Smooth muscle cell (in vitro differentiated cells): ENCODE data around the gene MAST4. TPM values are rescaled to one million over a fixed set of nuclear protein-coding genes. Genes with fewer than 3 reads are reported as not detected.

Experiments
- DNase-seq: peaks from one replicate; lab custom pipeline; 2025; ENCODE audit not compliant: unreplicated experiment; lab: John Stamatoyannopoulos, UW
- H2AFZ ChIP-seq: fragments of 200-600 bp; sonication (generic); 2 replicates; pipeline ENCODE4 v1.6.0; 2016; ENCODE audit warnings: antibody characterized with exemption, low read depth, mild to moderate bottlenecking
- H3F3A ChIP-seq: fragments of 200-600 bp; sonication (generic); 2 replicates; pipeline ENCODE4 v1.6.0; 2017; ENCODE audit warnings: antibody characterized with exemption, low read depth
- H3K27ac ChIP-seq: fragments of 200-600 bp; sonication (generic); 2 replicates; pipeline ENCODE4 v1.5.1; 2016; ENCODE audit warnings: low read depth, mild to moderate bottlenecking
- H3K27me3 ChIP-seq: fragments of 200-600 bp; sonication (generic); 2 replicates; pipeline ENCODE4 v1.6.1; 2016; ENCODE audit warnings: low read depth, mild to moderate bottlenecking
- H3K36me3 ChIP-seq: fragments of 200-600 bp; sonication (generic); 2 replicates; pipeline ENCODE4 v1.5.1; 2016; ENCODE audit warnings: low read depth
- H3K4me1 ChIP-seq: fragments of 200-600 bp; sonication (generic); 2 replicates; pipeline ENCODE4 v1.5.1; 2016; ENCODE audit warnings: low read depth
- H3K4me2 ChIP-seq: fragments of 200-600 bp; sonication (generic); 2 replicates; pipeline ENCODE4 v1.6.0; 2016; ENCODE audit warnings: mild to moderate bottlenecking
- H3K4me3 ChIP-seq: fragments of 200-600 bp; sonication (generic); 2 replicates; pipeline ENCODE4 v1.5.1; 2016; ENCODE audit warnings: mild to moderate bottlenecking
- H3K79me2 ChIP-seq: fragments of 200-600 bp; sonication (generic); 2 replicates; pipeline ENCODE4 v1.6.0; 2016; ENCODE audit warnings: low read depth, mild to moderate bottlenecking
- H3K9ac ChIP-seq: fragments of 200-600 bp; sonication (generic); 2 replicates; pipeline ENCODE4 v1.6.0; 2016; ENCODE audit warnings: low read depth
- H3K9me3 ChIP-seq: fragments of 200-600 bp; sonication (generic); replicated peaks from 2 replicates; pipeline ENCODE4 v1.5.1; 2016; ENCODE audit warnings: low read depth
- H4K20me1 ChIP-seq: fragments of 200-600 bp; sonication (generic); 2 replicates; pipeline ENCODE4 v1.6.0; 2016; ENCODE audit warnings: low read depth
- WGBS: methylation state at CpG from one replicate; pipeline ENCODE4 v1.1.7; 2016; ENCODE audit warnings: low lambda C conversion rate; 5-methylcytosine and 5-hydroxymethylcytosine counted together
- polyA plus RNA-seq: library from polyadenylated mRNA; unstranded; fragments of >200 nt; fragmentation: Nextera tagmentation; extraction: Ambion mirVana; gene quantifications from 2 replicates; pipeline ENCODE4 v1.2.1, GENCODE V29; 2016
- total RNA-seq: library from RNA; depleted of rRNA; stranded (reverse); fragments of >200 nt; gene quantifications from 2 replicates; pipeline ENCODE4 v1.2.3, GENCODE V29; 2014
- TF ChIP-seq, protein P1 (sequence below): fragments of 200-600 bp; sonication (generic); IDR thresholded peaks from 2 replicates; pipeline ENCODE4 v1.5.1; 2017; ENCODE audit warnings: borderline replicate concordance, mild to moderate bottlenecking, antibody characterized with exemption; ENCODE audit not compliant: insufficient read depth, poor library complexity, severe bottlenecking

Gene MAST4
- total and polyA plus RNA-seq, 2 experiments from 2014 or later, result 6.3 to 24.0 TPM

DNA sequence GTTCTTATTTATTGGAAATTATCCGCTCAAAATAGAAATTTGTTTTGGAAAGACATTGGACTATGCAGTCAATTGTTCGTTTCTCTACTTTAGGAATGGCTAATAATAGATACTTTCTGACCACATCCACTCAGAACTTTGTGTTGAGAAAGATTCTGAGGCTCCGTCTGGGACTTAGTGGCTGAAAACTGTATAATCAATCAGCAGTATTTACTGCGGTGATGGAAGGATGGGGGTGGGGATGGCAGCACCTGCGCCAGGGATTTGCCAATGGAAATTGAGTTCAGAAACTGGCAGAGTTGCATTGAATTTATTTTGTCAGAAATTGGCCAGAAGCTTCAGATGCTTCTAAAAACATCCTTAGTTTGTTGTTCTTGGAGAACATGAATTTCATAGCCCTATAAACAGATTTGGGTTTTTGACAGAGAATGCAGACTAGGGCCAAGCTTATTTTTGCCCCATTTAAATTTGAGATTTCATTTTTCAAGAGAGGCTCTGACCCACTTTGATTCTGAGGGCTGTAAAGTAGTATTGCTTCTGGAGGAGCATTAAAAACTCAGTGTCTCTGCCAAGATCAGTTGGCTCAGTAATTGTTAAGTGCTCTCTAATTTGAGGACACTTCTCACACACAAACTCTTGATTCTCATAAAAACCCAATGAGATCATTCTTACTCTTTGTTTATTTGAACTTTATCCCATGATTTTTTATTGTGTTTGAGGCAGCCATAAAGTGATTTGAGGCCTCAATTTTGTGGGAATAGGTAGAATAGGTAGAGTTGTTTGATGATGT, 385.3 kb downstream of the MAST4 start:
- Histone ChIP-seq H3K4me1 (peaks cover 4% of the 10 kb centered on the region), H2AFZ (no peak overlapping the region), H3K9ac (no peak overlapping the region), H3K4me3 (no peak overlapping the region), H3F3A (no peaks in the 10 kb centered on the region), H3K79me2 (no peaks in the 10 kb centered on the region), H3K27ac (no peak overlapping the region), H3K27me3 (peaks cover 5% of the 10 kb centered on the region), H4K20me1 (no peaks in the 10 kb centered on the region), H3K4me2 (no peak overlapping the region), H3K36me3 (no peaks in the 10 kb centered on the region), H3K9me3 (no peaks in the 10 kb centered on the region)
- TF ChIP-seq, protein P1, sequence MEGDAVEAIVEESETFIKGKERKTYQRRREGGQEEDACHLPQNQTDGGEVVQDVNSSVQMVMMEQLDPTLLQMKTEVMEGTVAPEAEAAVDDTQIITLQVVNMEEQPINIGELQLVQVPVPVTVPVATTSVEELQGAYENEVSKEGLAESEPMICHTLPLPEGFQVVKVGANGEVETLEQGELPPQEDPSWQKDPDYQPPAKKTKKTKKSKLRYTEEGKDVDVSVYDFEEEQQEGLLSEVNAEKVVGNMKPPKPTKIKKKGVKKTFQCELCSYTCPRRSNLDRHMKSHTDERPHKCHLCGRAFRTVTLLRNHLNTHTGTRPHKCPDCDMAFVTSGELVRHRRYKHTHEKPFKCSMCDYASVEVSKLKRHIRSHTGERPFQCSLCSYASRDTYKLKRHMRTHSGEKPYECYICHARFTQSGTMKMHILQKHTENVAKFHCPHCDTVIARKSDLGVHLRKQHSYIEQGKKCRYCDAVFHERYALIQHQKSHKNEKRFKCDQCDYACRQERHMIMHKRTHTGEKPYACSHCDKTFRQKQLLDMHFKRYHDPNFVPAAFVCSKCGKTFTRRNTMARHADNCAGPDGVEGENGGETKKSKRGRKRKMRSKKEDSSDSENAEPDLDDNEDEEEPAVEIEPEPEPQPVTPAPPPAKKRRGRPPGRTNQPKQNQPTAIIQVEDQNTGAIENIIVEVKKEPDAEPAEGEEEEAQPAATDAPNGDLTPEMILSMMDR, result no peak
- DNase-seq, result no peak
- WGBS, result 92% methylated on average over 5 of the region's 5 CpGs

GRCh38 chr5:66982056-66982387, 385.8 kb downstream of the MAST4 start:
- Histone ChIP-seq H2AFZ (no peak overlapping the region), H3K4me3 (no peak overlapping the region), H3K9ac (no peak overlapping the region), H3K27ac (no peak overlapping the region), H3K9me3 (no peaks in the 10 kb centered on the region), H3F3A (no peaks in the 10 kb centered on the region), H3K27me3 (peaks cover 5% of the 10 kb centered on the region), H3K4me1 (peaks cover 4% of the 10 kb centered on the region), H3K79me2 (no peaks in the 10 kb centered on the region), H3K36me3 (no peaks in the 10 kb centered on the region), H4K20me1 (no peaks in the 10 kb centered on the region), H3K4me2 (no peak overlapping the region)
- TF ChIP-seq, protein P1, result no peak
- 83% methylated on average over 4 of the region's 4 CpGs for WGBS
- no peak for DNase-seq

DNA sequence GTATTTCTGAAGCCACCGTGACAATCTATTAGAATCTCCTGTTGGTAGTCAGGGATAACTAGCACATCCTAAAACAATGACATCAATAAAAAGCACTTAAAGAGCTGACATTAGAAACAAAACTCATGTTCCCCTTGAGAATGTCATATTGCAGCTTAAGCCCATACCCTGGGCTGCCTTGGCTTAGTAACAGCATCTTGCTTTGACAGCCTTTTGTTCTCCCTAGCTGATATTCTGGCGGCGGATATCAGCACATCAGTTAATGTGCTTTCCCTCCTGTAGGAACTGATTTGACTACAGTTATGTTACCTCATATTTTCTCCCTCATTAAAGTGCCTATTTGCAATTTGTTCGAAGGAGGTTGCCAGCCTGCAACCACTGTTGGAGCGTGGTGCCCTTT, 386.3 kb downstream of the MAST4 start:
- no peak overlapping the region for H3K4me2 ChIP-seq
- H3K4me1 ChIP-seq, result peaks cover 4% of the 10 kb centered on the region
- no peaks in the 10 kb centered on the region for H3K36me3 ChIP-seq
- DNase-seq, result no peak
- H3K4me3 ChIP-seq, result no peak overlapping the region
- H4K20me1 ChIP-seq, result no peaks in the 10 kb centered on the region
- no peaks in the 10 kb centered on the region for H3K9me3 ChIP-seq
- H3K27ac ChIP-seq, result no peak overlapping the region
- WGBS, result 88% methylated on average over 5 of the region's 5 CpGs
- H2AFZ ChIP-seq, result no peak overlapping the region
- TF ChIP-seq, protein P1, result no peak
- H3K27me3 ChIP-seq, result peaks cover 5% of the 10 kb centered on the region
- H3K9ac ChIP-seq, result no peak overlapping the region
- H3F3A ChIP-seq, result no peaks in the 10 kb centered on the region
- no peaks in the 10 kb centered on the region for H3K79me2 ChIP-seq

DNA sequence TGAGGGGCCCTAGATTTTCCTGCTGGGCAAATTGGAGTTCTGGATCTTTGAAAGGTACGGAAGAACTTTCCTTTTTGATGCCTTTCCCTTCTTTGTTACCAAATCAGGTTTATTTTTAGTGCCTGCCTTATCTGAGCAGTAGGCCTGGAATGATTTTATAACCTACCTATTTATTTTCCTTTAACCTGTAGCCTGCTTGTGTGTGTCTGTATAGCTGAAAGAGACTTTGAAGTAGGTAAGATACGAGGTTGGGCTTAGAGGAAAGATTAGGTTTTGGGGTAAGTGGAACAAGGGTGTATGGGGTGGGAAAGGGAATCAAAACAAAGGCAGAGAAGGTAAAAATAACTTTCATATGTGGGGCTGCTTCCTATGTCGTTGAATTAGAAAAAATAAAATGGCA, 389.2 kb downstream of the MAST4 start:
- H3K4me1 ChIP-seq, result no peaks in the 10 kb centered on the region
- H3K4me2 ChIP-seq, result no peak overlapping the region
- H2AFZ ChIP-seq, result no peak overlapping the region
- 89% methylated on average over 3 of the region's 3 CpGs for WGBS
- H3K36me3 ChIP-seq, result no peaks in the 10 kb centered on the region
- no peak overlapping the region for H3K27ac ChIP-seq
- H3K9ac ChIP-seq, result no peak overlapping the region
- no peak for DNase-seq
- H3K4me3 ChIP-seq, result no peak overlapping the region
- H3K9me3 ChIP-seq, result no peaks in the 10 kb centered on the region
- H3K27me3 ChIP-seq, result no peaks in the 10 kb centered on the region
- H3F3A ChIP-seq, result no peaks in the 10 kb centered on the region
- TF ChIP-seq, protein P1, result no peak
- no peaks in the 10 kb centered on the region for H4K20me1 ChIP-seq
- no peaks in the 10 kb centered on the region for H3K79me2 ChIP-seq
